WI38 (cell line): ENCODE measurements around the gene GAREM1.

ENCODE experiments used
- H3K4me3 ChIP-seq: 2 replicates; pipeline ENCODE4 v1.5.1; 2011; ENCODE audit warnings: low read depth, mild to moderate bottlenecking, control low read depth, low read length
- TF ChIP-seq, protein P1 (sequence below): IDR thresholded peaks from 2 replicates; pipeline ENCODE4 v1.5.1; 2012; ENCODE audit warnings: low read depth, mild to moderate bottlenecking, control low read depth, low read length

Gene GAREM1

DNA sequence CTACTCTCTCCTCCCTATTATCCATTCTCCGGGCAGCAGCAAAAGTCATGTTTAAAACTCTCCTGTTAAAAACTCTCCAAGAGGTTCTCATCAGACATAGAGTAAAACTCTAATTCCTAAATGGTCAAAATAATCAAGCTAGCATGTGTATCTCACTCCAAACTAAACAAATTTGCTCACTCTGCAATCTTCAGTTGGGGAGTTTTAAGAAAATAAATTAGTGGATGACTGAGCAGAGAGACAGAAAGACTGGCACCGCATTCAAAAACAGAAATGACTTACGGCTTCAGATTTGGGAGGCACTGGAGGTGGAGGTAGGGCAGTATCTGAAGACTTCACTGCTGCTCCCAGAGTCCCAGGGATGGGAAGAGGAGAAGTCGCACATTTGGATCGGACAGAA lies 183.9 kb downstream of the GAREM1 start:
- no peak overlapping the region for H3K4me3 ChIP-seq
- TF ChIP-seq, protein P1, sequence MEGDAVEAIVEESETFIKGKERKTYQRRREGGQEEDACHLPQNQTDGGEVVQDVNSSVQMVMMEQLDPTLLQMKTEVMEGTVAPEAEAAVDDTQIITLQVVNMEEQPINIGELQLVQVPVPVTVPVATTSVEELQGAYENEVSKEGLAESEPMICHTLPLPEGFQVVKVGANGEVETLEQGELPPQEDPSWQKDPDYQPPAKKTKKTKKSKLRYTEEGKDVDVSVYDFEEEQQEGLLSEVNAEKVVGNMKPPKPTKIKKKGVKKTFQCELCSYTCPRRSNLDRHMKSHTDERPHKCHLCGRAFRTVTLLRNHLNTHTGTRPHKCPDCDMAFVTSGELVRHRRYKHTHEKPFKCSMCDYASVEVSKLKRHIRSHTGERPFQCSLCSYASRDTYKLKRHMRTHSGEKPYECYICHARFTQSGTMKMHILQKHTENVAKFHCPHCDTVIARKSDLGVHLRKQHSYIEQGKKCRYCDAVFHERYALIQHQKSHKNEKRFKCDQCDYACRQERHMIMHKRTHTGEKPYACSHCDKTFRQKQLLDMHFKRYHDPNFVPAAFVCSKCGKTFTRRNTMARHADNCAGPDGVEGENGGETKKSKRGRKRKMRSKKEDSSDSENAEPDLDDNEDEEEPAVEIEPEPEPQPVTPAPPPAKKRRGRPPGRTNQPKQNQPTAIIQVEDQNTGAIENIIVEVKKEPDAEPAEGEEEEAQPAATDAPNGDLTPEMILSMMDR, result no peak

DNA sequence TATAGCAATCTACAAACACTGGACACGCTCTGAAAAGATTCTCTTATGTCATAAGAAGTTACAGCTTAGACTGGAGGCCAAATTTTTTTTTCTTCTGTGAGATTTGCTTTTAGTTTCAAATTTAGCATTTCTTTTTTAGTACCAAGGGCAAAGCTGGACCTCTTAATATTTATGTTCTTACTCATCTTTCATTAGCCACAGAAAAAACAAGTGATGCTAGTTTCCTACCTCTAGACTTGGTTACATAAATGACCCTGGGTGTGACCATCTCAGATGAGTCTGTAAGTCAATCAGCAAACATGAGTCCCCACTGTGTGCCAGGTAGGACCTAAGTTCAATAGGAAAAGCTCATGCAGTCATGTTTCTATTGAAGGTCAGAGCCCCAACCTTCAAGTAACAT lies 186.4 kb downstream of the GAREM1 start:
- TF ChIP-seq, protein P1, result no peak
- H3K4me3 ChIP-seq, result no peak overlapping the region

DNA sequence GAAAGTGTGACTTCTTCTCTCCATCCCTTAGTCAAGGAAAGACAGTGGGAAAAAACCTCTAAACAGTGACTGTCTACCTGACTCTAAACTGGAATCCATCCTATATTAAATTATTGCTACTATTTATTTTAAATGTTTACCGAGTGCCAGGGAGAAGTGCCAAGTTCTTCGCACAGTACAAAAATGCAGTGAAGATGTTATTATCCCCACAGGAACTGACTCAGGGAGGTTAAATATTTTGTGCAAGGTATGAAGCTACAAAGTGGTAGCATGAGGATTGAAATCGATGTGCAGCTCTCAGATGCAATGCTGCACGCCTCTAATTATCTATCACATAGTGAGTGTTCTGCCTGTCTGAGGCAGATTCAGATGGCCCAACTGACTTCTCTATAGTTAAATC lies 189.8 kb downstream of the GAREM1 start:
- H3K4me3 ChIP-seq, result no peak overlapping the region
- TF ChIP-seq, protein P1, result no peak

DNA sequence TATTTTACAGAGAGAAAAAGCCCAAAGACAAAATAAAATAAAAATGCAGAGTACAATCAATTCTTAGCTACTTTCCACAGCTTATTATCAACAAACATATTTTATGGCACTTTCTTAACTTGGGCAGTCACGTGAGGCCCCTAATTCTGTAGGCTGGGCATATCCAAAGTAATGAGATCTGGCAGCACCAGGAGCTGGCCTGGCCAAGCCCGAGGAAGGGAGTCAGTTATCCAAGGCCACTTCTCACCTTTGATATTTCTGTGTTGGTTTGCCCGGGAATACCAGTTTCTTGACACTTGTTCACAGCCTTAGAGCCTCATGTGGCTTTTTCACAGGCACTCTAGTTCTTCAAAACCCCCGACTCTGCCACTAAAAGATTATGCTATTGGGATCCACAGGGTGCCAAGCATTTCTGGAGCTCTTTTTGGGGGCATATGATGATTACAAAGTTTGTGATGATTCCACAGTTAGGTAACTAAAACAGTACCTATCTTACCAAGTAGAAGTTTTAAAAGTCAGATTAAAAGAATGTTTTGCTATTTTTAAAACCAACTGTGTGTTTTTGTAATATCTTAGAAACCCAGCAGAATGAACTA lies 190.4 kb downstream of the GAREM1 start:
- no peak overlapping the region for H3K4me3 ChIP-seq
- TF ChIP-seq, protein P1, result no peak

DNA sequence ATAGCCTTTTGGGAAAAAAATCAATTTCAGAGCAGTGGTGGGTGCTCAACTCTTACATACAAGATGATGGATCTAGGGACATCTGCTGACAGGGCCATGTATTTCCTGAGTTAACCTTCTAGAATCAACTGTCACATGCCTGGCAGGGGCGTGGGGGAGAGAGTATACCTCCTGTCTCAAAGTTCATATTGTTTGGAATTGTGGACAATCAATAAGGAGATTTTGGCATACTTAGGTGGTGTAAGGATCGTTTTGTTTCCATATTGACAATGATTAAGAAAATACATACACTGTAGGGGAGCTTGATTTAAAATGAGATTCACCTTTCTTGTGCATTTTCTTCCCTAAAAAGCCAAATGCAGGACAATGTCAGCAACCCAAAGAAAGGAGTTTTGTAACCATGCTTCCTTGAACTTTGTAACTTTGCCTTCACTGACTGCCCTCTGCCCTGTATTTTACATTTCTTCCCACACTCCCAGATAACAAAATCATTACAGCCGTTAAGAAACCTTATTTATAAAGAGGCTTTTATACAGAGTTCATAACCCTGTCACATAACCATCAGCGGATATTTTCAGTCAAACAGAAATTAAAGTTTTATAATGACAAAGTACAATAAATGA lies 192.4 kb downstream of the GAREM1 start:
- H3K4me3 ChIP-seq, result no peak overlapping the region
- TF ChIP-seq, protein P1, result no peak

DNA sequence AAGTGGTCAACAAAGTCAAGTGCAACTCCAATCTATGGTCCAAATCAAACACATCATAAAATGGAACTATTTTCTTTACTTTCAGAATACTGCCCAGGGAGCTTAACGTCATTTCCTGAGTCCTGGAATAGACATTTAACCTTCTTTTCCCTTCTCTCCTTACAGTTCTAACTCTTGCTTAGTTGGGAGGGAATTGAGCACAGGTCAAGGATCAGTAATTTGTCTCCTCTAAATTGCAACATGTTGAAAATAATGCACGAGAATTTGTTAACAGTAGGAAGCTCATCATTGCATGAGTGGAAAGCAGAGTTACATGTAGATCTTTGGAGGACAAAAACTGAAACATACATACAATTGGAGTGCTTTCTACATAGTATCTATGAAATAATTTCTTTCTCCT lies 193.1 kb downstream of the GAREM1 start:
- no peak overlapping the region for H3K4me3 ChIP-seq
- TF ChIP-seq, protein P1, result no peak

DNA sequence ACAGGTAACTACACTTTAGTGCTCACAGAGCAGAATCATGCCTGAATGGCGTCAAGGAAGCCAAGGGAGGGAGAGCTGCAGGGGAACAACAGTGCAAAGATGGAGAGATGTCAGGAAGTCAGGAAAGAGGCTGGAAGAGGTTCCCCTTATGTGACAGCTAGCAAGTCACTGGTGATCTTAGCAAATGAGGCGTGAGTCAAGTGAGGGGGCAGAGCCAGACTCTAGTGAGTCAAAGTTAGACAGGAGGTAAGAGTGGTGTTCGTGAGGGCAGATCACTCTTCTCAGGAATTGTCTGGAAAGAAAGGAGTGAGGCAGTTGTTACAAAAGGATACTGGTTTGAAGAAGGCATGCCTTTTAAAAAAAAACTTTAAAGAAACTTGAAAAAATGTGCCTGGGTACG lies 193.8 kb downstream of the GAREM1 start:
- TF ChIP-seq, protein P1, result no peak
- H3K4me3 ChIP-seq, result no peak overlapping the region
